Measurements from ENCODE around the gene TBCB. TPM values are rescaled to one million over a fixed set of nuclear protein-coding genes. Genes with fewer than 3 reads are reported as not detected.

Gene TBCB
- total and polyA plus RNA-seq, 2 of the 4 experiments (the other 2 are of a cell fraction), result 182 to 269 TPM

DNA sequence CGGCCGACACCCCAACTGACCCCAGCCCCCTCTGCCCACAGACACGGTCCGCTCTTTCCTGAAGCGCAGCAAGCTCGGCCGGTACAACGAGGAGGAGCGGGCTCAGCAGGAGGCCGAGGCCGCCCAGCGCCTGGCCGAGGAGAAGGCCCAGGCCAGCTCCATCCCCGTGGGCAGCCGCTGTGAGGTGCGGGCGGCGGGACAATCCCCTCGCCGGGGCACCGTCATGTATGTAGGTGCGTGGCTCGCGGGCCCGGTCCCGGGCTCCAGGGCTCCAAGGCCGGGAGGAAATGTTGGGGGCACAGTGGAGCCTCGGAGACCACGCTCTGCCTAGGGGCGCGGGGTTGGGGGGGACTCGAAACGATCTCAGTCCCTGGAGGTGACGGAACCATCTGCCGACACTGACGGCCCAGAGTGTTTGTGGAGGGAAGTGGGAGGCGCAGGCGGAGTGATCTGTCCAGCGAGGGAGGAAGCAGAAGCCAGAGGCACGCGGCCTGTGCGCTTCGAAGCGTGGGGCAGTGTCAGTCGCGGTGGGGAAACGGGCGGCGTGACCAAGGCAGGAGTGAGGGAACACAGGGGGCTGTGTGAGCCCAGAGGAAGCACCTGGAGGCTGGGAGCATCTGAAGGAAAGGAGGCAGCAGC, 6.3 kb downstream of the TBCB start:
- no peak overlapping the region for H4K5ac ChIP-seq (ENCODE audit: low read depth, low read length)
- in situ Hi-C loops (cut with MboI; ENCODE audit: low sequenced_read_pairs) (no loop called here), dilution Hi-C loops (cut with HindIII; ENCODE audit: low sequenced_read_pairs, unreplicated experiment) (no loop called here), intact Hi-C loops (cut with micrococcal nuclease) (no loop called here)
- TF ChIP-seq CEBPB (IDR thresholded peaks at IDR 0.05; ENCODE audit: low read depth, low read length), result no peak
- TF ChIP-seq RAD21 (IDR thresholded peaks at IDR 0.05; ENCODE audit: low read length), result no peak
- no peak for TF ChIP-seq MAFK (IDR thresholded peaks at IDR 0.05; ENCODE audit: low read depth, low read length)
- TF ChIP-seq ELK1 (IDR thresholded peaks at IDR 0.05; ENCODE audit: borderline replicate concordance, low read depth, low read length), result no peak
- TF ChIP-seq SMC3 (IDR thresholded peaks at IDR 0.05; ENCODE audit: low read depth, low read length), result no peak
- no peak for TF ChIP-seq BHLHE40 (IDR thresholded peaks at IDR 0.05; ENCODE audit: low read depth, low read length)
- no peak for TF ChIP-seq POLR2A (IDR thresholded peaks at IDR 0.05; ENCODE audit: low read depth, low read length)
- TF ChIP-seq MXI1 (IDR thresholded peaks at IDR 0.05; ENCODE audit: borderline replicate concordance, low read depth, low read length), result no peak
- peaks cover 4 to 36% of the 10 kb centered on the region in 2 experiments for H3K79me1 ChIP-seq (ENCODE audit: low read depth in 1 of 2, low read length in 2 of 2)
- BruUV-seq (replicated peaks), result no TSS peak
- 95% methylated on average over 28 of the region's 49 CpGs; no CpG with 5 or more reads in 1 of the 2 experiments for WGBS, 2 experiments (ENCODE audit: extremely low coverage in 2 of 2, insufficient read length in 1 of 2)
- ChIA-PET POLR2A (ENCODE audit: unreplicated experiment) (no interaction called here), CTCF (no interaction called here)
- H3K36me3 ChIP-seq (ENCODE audit: control insufficient read depth, insufficient read depth, low read length), result peaks cover 40% of the 10 kb centered on the region
- no peak overlapping the region for H4K8ac ChIP-seq (ENCODE audit: low read depth in 2 of 2, low read length in 2 of 2)
- H3K4me2 ChIP-seq (ENCODE audit: low read depth, low read length), result no peak overlapping the region
- H2BK15ac ChIP-seq (ENCODE audit: low read depth, low read length), result no peak overlapping the region
- H3K9me3 ChIP-seq (ENCODE audit: control insufficient read depth, insufficient read depth, low read length), result no peaks in the 10 kb centered on the region
- peak overlapping the region; percentile 61 for H2AK9ac ChIP-seq (replicated peaks; ENCODE audit: low read depth, low read length, poor library complexity)
- DNase-seq, result no peak
- no peak overlapping the region for H3K4ac ChIP-seq (ENCODE audit: low read depth, low read length)
- no peaks in the 10 kb centered on the region for H3K27me3 ChIP-seq (ENCODE audit: control insufficient read depth, insufficient read depth, low read length)
- no peak overlapping the region for H2AFZ ChIP-seq (replicated peaks; ENCODE audit: low read length, poor library complexity)
- ATAC-seq (ENCODE audit: low read depth), result no peak
- no peak overlapping the region for H3K9ac ChIP-seq (ENCODE audit: low read depth, low read length)
- H3K4me3 ChIP-seq (ENCODE audit: insufficient read depth, low read depth, low read length), result no peak overlapping the region
- H3K27ac ChIP-seq (ENCODE audit: insufficient read depth, low read length), result no peak overlapping the region
- H3K14ac ChIP-seq (replicated peaks; ENCODE audit: low read depth, low read length), result no peak overlapping the region
- no peak overlapping the region for H2BK20ac ChIP-seq (ENCODE audit: low read depth, low read length)
- no peak overlapping the region for H2BK5ac ChIP-seq (ENCODE audit: low read depth, low read length, poor library complexity, severe bottlenecking)
- H3K23ac ChIP-seq (ENCODE audit: low read depth, low read length), result no peak overlapping the region
- H2BK120ac ChIP-seq (ENCODE audit: low read depth, low read length), result no peak overlapping the region
- H4K20me1 ChIP-seq (ENCODE audit: insufficient read depth, low read length), result peaks cover 8% of the 10 kb centered on the region; the same call in 1 of the 2 replicates
- no peak overlapping the region for H3K56ac ChIP-seq (ENCODE audit: extremely low read depth, insufficient read depth, low read length)
- H3K4me1 ChIP-seq (ENCODE audit: control insufficient read depth, insufficient read depth, low read length), result no peaks in the 10 kb centered on the region
- no peak overlapping the region for H2AK5ac ChIP-seq (ENCODE audit: low read depth, low read length)
- no peaks in the 10 kb centered on the region for H3K9me1 ChIP-seq (ENCODE audit: insufficient read depth, low read length)
- no peak overlapping the region for H3K18ac ChIP-seq (ENCODE audit: low read depth, low read length)
- H4K91ac ChIP-seq (ENCODE audit: insufficient read depth, low read depth, low read length), result no peak overlapping the region
